Stimulated activated CD8-positive, alpha-beta memory T cell treated with anti-CD3 and anti-CD28 coated beads, Interleukin-15, amount 100 ng/mL, for 1 hour (primary cell): Measurements from ENCODE around the gene AGBL4.

Experiments
- DNase-seq: peaks from one replicate; pipeline ENCODE4 v3.0.0-alpha.2; 2020; ENCODE audit warnings: low read depth

The AGBL4 gene

GRCh38 chr1:48887796-48888195 lies 1136.0 kb downstream of the AGBL4 start:
- DNase-seq: no peak

GRCh38 chr1:48882020-48882419 lies 1141.7 kb downstream of the AGBL4 start:
- DNase-seq: no peak

- no peak for DNase-seq
Measured at GRCh38 chr1:48878191-48878940, 1145.4 kb downstream of the AGBL4 start.

- DNase-seq: no peak
Measured at GRCh38 chr1:48876330-48876785, 1147.4 kb downstream of the AGBL4 start.

- DNase-seq: no peak
Measured at GRCh38 chr1:48875552-48876329, 1148.0 kb downstream of the AGBL4 start.

GRCh38 chr1:48873944-48874343 lies 1149.8 kb downstream of the AGBL4 start:
- DNase-seq: no peak

GRCh38 chr1:48870596-48870995 lies 1153.2 kb downstream of the AGBL4 start:
- no peak for DNase-seq

- DNase-seq: no peak
Measured at GRCh38 chr1:48869116-48869893, 1154.4 kb downstream of the AGBL4 start.

- no peak for DNase-seq
Measured at GRCh38 chr1:48864913-48865312, 1158.8 kb downstream of the AGBL4 start.

GRCh38 chr1:48859456-48859855 lies 1164.3 kb downstream of the AGBL4 start:
- no peak for DNase-seq

GRCh38 chr1:48858200-48858920 lies 1165.4 kb downstream of the AGBL4 start:
- no peak for DNase-seq

GRCh38 chr1:48853006-48853405 lies 1170.7 kb downstream of the AGBL4 start:
- DNase-seq: no peak

- DNase-seq: no peak
Measured at GRCh38 chr1:48851638-48852037, 1172.1 kb downstream of the AGBL4 start.

GRCh38 chr1:48848035-48848434 lies 1175.7 kb downstream of the AGBL4 start:
- DNase-seq: no peak

- DNase-seq: no peak
Measured at GRCh38 chr1:48846441-48846840, 1177.3 kb downstream of the AGBL4 start.

- DNase-seq: no peak
Measured at GRCh38 chr1:48844187-48844586, 1179.6 kb downstream of the AGBL4 start.

- DNase-seq: no peak
Measured at GRCh38 chr1:48841966-48842365, 1181.8 kb downstream of the AGBL4 start.

GRCh38 chr1:48841461-48841860 lies 1182.3 kb downstream of the AGBL4 start:
- DNase-seq: no peak

GRCh38 chr1:48831120-48831978 lies 1192.4 kb downstream of the AGBL4 start:
- DNase-seq: no peak

GRCh38 chr1:48830715-48831114 lies 1193.0 kb downstream of the AGBL4 start:
- DNase-seq: no peak

- no peak for DNase-seq
Measured at GRCh38 chr1:48829446-48829845, 1194.3 kb downstream of the AGBL4 start.
